NCI-H1436 treated with DMSO at 0.1 percent for 48 hours (cell line): ENCODE results near the gene LRRC37A3.
"Not testable (repeated sequence)": the region's sequence is repeated elsewhere in the genome, so short reads cannot be mapped to it uniquely, and the experiment has no call there.

Experiments
- DNase-seq: peaks from one replicate; lab custom pipeline; 2025; lab: John Stamatoyannopoulos, UW

The LRRC37A3 gene

DNA sequence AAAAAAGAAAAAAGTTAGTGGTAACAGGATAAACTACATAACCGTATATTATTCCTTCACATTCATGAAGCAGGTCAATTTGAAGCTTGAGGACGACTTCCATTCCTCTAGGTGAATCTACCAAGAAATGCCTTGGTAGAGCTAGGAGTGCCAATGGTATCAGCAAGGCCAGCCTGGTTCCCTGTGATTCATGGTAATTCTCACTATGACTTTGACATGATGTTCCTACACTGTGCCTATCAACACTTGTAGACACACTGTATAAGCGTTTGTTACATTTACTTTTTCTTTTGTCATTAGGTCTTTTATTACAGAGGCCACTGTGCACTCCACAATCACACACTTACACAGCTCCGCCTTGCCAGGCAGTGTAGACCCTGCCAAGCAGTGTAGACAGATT is 7.2 kb upstream of the LRRC37A3 start:
- not testable (repeated sequence) for DNase-seq

DNA sequence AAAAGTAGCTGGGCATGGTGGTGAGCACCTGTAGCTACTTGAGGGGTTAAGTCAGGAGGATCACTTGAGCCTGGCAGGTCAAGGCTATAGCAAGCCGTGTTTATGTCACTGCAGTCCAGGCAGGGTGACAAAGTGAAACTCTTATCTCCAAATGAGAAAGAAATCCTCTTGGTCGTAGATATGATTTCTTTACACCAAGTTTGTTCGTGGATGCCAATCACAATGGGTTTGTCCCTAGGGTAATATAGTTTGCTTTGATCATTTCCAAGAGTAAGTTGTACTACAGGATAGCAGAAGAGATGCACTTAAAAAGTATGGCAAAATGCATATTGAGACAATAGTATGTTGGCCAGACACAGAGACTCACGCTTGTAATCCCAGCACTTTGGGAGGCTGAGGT is 6.0 kb upstream of the LRRC37A3 start:
- DNase-seq, result not testable (repeated sequence)

DNA sequence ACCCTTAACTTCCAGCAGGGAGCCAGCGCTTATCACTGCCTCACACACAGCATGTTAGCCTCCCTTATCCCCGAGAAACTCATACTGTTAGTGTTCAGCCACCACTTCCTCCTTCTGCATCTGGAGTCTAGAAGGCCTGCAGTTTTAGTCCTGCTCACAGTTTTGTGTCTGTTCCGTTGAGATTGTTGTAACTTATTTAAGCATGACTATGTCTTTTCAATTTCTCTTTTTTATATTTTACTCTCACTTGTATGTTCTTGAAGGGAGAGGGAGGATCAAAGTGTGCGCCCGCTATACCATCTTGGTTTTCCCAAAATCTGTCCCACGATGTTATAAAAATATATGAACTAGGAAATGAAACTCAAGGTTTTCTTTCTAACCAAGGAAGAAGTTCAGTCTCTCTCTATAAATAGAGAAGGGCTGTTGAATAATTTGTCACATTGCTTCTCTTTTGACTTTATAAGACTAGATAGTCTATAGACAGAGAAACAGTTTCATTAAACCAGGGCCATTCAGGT is 3.8 kb upstream of the LRRC37A3 start:
- not testable (repeated sequence) for DNase-seq

DNA sequence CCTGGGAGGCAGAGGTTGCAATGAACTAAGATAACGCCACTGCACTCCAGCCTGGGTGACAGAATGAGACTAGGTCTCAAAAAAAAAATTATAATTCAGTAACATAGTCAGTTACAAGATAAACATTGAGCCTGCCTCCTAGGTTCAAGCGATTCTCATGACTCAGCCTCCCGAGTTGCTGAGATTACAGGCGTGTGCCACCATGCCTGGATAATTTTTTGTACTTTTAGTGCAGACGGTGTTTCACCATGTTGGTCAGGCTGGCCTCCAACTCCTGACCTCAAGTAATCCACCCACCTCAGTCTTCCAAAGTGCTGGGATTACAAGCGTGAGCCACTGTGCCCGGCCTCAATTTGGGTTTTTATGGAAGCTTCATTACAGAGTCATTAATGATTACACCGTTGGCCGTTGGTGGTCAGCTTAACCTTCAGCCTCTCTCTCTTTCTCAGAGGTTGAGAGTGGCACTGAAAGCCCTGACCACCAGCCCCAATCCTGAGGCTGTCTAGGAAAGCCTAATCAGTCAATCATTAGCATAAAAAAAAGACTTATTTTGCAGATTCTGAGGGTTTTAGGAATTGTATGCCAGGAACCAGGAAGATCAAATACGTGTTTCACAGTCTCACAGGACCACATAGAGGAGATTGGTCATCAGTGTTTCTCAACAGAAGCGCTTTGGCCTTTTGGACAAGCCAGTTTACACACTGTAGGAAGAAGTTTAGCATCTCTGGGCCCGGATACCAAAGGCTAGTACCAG is 1.3 kb upstream of the LRRC37A3 start:
- no peak for DNase-seq

DNA sequence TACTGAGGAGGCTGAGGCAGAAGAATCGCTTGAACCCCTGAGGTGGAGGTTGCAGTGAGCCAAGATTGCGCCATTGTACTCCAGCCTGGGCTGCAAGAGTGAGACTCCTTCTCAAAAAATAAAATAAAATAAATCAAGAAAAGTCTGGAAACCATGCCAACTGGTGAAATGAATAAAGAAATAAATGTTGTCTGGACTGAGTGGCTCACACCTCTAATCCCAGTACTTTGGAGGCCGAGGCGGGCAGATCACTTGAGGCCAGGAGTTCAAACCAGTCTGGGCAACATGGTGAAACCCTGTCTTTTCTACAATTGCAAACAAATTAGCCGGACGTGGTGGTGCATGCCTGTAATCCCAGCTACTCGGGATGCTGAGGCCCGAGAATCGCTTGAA is 744 bp upstream of the LRRC37A3 start:
- no peak for DNase-seq

DNA sequence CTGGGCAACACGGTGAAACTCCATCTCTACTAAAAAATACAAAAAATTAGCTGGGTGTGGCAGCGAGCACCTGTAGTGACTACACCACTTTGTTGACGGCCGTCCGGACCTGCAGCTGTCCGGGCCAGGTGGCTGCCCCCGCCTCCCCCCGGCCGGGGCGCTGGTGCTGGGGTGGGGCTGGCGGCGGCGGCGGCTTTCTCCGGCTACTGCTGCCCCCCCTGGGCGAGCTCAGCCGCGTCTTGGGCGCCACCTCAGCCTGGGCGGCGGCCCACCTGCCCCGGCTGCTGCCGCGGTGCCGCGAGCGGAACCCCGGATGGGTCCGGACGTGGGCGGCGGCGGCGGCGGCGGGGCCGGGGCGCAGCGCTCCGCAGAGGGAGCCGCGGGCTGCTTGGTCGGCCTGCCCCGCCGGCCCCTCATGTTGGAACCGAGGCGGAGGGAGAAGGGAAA is 413 bp downstream of the LRRC37A3 start:
- DNase-seq, result not testable (repeated sequence)

DNA sequence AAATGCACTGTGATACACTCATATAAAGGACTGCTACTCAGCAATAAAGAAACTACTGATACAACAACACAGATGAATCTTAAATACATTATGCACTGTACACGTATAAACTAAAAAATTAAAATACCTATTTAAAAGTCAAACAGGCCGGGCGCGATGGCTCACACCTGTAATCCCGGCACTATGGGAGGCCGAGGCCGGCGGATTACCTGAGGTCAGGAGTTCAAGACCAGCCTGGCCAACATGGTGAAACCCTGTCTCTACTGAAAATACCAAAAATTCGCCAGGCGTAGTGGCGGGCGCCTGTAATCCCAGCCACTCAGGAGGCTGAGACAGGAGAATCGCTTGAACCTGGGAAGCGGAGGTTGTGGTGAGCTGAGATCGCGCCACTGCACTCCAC is 1.7 kb downstream of the LRRC37A3 start:
- not testable (repeated sequence) for DNase-seq

DNA sequence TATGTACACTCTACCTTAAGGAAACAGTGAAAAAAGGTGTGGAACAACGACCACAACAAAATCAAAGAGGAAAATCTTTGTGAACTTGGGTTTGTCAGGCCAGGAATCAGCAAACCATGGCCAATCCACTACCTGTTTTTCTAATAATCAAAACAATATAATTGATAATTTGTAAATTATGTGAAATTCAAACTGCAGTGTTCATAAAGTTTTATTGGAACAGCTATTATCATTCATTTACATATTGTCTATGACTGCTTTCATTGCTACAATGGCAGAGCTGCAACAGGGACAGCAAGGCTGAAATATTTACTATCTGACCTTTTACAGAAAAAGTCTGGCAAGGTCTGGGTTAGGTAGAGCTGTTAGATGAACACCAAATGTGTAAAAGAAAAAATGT is 4.0 kb downstream of the LRRC37A3 start:
- not testable (repeated sequence) for DNase-seq

DNA sequence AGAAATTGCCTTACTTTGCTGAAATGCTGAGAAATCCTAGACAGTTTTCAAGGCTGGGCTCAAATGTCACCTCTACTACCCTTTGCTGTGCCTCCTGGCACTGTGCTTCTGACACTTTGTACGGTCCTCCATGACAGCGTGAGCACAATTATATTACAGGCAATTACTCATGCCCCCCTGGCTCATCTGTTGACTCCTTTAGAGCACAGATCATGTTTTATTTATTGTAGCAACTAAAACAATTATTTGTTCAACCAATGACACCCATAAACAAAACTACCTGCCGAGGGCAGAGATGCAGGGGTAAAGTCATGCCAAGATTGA is 9.1 kb downstream of the LRRC37A3 start:
- DNase-seq, result not testable (repeated sequence)

DNA sequence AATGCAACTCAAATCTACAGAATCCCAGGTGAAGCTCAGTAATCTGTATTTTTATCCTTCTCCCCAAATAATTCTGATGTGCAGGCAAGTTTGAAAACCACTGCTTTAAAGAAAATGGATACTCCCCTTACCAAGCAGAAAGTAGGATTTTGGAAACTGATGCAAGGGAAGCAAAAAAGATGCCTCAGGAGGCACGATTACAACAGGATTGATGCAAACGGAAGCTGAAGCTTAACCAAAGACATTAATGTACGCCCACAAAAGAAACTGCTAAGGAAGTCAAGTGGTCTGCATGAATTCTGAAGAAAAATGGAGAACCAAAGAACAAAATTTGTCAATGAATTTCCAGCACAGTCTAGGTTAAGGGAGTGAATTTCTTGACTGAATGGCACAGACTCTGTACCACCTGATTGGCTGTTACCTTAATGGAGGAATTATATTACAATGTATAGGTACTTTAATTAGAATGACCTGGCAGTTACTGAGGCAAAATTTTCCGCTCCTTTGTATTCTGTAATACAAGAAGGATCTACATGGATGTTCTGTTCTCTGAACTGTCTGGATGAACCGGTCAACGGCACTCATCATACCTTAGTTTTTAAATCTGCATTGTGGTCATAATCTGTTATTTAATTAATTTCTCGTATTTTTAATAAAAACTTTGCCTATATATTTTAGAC is 9.6 kb downstream of the LRRC37A3 start:
- not testable (repeated sequence) for DNase-seq

DNA sequence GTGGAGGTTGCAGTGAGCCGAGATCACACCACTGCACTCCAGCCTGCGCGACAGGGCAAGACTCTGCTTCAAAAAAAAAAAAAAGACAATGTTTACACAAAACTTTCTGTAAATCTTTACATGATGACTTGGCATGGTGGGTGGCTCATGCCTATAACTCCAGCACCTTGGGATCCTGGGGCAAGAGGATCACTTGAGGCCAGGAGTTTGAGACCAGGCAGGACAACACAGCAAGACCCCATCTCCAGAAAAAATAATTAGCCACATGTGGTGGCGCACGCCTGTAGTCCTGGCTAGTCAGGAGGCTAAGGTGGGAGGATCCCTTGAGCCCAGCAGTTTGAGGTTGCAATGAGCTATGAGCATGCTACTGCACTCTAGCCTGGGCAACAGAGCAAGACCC is 15.2 kb downstream of the LRRC37A3 start:
- not testable (repeated sequence) for DNase-seq

DNA sequence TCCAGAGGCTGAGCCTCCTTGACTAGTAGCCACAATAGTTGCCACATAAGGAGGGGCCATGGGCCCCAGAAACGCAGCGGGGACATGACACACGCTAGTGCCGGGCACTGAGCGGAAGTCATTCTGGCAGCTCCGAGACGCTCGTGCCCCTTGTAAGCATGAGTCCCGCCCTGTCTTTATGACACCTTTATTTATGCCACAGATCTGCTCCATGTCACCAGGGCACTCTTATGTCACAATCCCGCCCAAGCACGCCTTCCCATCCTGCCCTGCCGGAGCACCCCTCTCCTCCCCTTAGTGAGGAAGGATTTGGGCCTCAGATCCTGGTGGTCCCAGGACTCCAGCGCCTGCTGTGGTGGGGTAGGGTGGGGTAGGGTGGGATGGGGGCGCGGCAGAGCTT is 22.1 kb downstream of the LRRC37A3 start:
- not testable (repeated sequence) for DNase-seq

DNA sequence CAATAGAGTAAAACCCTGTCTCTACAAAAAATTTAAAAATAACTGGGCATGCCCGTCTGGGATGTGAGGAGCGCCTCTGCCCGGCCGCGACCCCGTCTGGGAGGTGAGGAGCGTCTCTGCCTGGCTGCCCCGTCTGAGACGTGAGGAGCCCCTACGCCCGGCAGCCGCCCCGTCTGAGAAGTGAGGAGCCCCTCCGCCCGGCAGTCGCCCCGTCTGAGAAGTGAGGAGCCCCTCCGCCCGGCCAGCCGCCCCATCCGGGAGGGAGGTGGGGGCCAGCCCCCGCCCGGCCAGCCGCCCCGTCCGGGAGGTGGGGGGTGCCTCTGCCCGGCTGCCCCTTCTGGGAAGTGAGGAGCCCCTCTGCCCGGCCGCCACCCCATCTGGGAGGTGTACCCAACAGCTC is 45.1 kb downstream of the LRRC37A3 start:
- not testable (repeated sequence) for DNase-seq

DNA sequence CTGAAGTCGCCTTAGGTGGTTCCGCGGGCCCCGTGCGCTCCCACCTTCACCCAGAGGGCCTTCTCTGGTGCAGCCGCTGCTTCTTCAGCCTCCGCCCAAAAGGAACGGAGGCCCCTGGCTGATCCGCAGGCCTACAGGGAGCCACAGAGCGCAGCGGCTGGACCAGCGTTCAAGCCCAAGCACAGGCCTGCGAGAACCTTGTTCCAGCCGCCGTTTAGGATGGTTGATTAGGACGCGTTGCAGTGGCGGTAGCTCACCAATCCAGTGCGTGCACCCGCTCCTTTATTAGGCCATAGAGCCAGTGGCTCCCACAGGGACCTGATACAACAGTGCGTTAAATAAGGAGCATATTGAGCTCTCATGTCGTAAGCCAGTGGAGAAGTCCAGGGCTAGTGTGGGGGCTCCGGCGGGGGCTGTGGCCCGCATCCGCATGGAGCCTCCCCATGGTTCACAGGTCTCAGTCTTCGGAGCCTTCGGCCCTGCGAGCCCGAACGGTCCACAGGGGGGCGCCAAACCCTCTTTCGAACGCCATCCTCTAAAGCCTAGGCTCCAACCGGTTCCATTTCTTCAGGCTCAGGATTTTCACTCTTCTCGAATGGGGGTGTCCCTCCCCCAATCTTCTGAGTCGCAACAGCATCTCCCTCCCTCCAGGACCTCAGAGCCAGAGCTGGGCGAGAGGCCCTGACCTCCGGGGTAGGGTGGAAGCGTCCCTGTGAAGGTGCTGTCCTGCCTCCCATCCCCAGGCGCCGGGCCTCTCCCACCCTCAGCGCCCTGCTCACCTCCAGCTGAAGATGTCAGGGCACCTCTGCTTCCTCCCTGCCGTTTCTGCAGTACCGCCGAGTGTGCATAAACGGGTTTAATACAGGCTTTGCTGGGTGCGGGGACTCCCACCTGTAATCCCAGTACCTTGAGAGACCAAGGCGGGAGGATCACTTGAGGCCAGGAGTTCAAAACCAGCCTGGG is 71.5 kb downstream of the LRRC37A3 start:
- DNase-seq, result not testable (repeated sequence)

DNA sequence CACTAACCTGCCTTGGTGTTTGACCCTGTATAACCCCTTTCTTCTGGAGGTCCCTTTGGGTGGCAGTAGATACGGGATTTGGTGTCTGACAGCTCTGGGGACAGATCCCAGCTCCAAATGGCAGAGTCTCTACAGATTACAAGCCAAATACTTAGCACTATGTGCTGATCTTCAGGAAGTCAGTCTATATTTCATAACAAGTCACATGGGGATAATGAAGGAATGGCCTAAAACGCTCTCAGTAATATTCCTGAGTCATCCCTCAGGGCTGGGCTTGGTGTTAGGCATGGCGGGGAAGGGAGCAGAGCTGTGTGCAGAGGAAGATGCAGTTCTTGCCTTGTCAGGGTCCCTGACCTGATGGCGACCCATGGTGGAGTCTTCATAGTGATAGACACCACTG is 72.4 kb downstream of the LRRC37A3 start:
- DNase-seq, result not testable (repeated sequence)

DNA sequence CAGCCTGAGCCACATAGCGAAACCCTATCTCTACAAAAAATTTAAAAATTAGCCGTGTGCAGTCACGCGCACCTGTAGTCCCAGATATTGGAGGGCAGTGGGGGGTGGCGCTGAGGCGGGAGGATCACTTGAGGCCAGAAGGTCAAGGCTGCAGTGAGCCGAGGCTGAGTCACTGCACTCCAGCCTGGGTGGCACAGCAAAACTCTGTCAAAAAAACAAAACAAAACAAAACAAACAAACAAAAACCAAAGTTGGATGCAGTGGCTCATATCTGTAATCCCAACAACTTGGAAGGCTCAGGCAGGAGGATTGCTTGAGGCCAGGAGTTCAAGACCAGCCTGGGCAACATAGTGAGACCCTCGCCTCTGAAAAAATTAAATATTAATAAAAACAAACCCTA is 75.4 kb downstream of the LRRC37A3 start:
- not testable (repeated sequence) for DNase-seq

DNA sequence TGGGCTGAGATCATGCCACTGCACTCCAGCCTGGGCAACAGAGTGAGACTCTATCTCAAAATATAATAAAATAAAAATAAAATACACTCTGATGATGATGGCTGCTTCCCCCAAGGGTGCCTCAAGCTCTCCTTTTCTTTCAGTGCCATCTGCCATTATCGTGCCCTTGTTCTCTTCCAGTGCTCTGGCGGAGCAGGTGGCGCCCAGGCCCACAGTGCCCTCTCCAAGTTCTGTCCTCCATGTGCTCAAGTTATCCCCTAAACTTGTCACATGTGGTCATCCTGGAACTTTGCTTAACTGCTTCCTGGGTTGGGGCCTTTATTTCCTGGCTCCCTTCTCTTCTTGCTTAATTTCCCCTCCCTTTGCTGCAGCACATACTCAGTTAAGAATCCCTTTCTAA is 76.4 kb downstream of the LRRC37A3 start:
- DNase-seq, result not testable (repeated sequence)

DNA sequence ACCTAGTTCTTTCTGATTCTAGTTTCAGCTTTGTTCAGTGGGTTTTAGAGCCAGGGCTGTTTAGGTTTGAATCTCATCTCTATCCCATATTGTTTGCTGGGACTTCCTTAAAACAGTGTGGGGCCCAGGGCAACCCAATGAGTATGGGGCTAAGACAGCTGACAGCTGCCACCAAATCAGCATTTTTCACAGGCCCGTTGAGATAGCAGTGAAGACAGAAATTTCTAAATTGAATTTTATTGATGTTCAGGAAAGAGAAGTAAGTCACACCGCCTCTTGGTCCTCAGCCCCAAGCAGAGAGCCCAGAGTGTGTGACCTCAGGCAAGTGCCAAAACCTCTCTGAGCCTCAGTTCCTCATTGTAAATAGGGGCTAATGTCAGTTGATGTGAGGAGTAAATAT is 78.3 kb downstream of the LRRC37A3 start:
- DNase-seq, result not testable (repeated sequence)

DNA sequence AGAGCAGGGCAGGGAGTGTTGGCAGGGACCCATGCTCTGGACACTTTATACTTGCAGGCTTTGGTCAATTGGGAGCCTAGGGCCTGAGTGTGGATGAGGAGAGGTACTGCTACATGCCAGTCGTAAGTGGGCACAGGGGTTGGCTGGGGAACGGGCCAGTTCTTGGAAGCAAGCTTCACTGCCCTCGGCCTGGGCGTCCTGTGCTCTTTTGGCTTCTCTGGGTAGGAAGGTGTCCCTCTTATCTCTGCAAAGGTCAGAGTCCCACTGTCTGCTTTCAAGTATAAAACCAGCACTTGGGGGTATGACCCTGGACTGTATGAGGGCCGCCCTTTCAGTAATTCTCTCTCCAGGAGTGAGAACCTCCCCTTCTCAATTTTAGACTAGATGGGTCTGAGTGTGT is 80.8 kb downstream of the LRRC37A3 start:
- DNase-seq, result not testable (repeated sequence)

DNA sequence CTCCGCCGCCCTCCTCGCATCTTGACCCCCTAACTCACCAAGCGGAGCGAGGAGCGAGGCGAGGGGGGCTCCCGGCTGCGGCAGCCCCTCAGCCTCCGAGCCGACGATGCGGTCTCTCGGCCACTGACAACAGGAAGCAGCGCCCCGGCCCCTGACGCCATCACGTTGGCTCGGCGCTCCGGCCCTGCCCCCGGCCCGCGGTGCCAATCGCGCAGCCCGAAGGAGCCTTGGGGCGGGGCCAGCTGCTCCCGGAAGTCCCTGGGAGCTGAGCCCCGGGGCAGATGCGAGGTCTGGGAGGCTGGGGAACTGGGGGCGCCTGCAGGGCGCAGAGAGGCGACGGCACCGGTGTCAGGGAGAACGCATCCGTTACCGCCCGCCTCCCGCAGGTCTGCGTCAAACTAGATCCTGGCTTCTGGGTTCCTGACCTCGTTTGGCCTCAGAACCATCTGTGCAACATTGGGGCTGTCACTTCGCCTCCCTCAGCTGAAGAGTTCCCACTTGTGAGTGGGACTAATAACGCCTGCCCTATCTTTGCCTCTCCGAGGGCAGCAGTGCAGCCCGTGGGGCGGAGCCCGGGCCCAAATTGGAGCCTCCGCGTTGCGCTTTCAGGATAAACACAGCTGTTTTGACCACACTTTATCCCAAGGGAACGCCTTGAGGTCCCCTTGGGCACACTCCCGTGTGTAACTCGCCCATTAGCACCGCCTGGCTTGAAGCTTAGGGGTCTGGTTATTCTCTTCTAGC is 82.1 kb downstream of the LRRC37A3 start:
- not testable (repeated sequence) for DNase-seq

DNA sequence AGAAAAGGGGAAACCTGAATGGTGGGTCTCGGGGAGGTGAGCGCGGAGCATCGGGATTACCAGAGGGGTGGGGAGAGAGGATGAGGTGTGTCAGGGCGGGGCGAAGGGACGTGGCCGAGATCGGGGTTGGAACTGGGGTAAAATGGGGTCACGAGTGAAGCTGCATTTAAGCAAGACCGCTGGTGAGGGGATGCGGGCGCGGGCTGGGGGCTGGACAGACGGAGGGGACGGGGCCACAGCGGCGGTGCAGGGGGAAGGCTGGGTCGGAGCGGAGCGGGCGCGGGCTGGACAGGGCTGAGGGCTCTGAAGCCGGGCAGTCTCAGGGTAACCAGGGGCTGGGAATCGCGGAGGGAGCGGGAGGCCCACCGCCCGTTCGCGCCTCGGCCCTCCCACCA is 82.7 kb downstream of the LRRC37A3 start:
- not testable (repeated sequence) for DNase-seq
